HCT116 (cell line): ENCODE results near the gene PPP1CB. TPM values are rescaled to one million over a fixed set of nuclear protein-coding genes. Genes with fewer than 3 reads are reported as not detected.

Experiments
- ATAC-seq: fragments of 200-7000 bp; cut with Tn5 transposase; 2 replicates; pipeline ENCODE4 v1.9.1; 2020; ENCODE audit warnings: mild to moderate bottlenecking, moderate library complexity
- BruUV-seq: library from RNA; stranded (reverse); fragments of 400-500 nt; replicated peaks from 2 replicates; lab custom pipeline; 2021; lab: Mats Ljungman, UMichigan
- CTCF ChIA-PET: fragments of 300-600 bp; sonication (Branson Sonifier 250); formaldehyde crosslinking; loops from one replicate; lab custom pipeline; 2021; ENCODE audit warnings: antibody characterized with exemption; lab: Charles Lee
- POLR2A ChIA-PET: fragments of 300-600, 350-600 bp; sonication (Branson Sonifier 250); formaldehyde crosslinking; loops from one replicate; lab custom pipeline; 2021; ENCODE audit warnings: antibody characterized with exemption; lab: Charles Lee
- RAD21 ChIA-PET, 2 experiments: fragments of 300-600 bp; sonication (Branson Sonifier 250); formaldehyde crosslinking; loops; one replicate each; lab custom pipeline; 2023; ENCODE audit warnings: low total read pairs in 2 of 2; ENCODE audit not compliant: uncharacterized antibody in 2 of 2, unreplicated experiment in 2 of 2, low non-redundant PET in 1 of 2; lab: Charles Lee
- DNase-seq: peaks from one replicate; pipeline ENCODE4 v3.0.0-alpha.2; 2010; ENCODE audit warnings: low read depth, low spot score
- H2AFZ ChIP-seq: fragments of 200-600 bp; shearing (Covaris generic), sonication (generic); 2 replicates; pipeline ENCODE4 v1.6.1; 2017; ENCODE audit warnings: low read depth, mixed run types, mixed read lengths, antibody characterized with exemption, low read length; ENCODE audit not compliant: poor library complexity, severe bottlenecking
- H3K27ac ChIP-seq: 2 replicates; pipeline ENCODE4 v1.5.1; 2012; ENCODE audit warnings: low read depth, low read length
- H3K27me3 ChIP-seq: fragments of 200-600 bp; sonication (generic); 2 replicates; pipeline ENCODE4 v1.6.1; 2016; ENCODE audit warnings: mixed run types, low read length, mixed read lengths; ENCODE audit not compliant: insufficient read depth
- H3K36me3 ChIP-seq, 2 experiments: fragments of 200-500 bp in 1 of 2; fragments of 200-600 bp in 1 of 2; sonication (Bioruptor generic) in 1 of 2; sonication (generic) in 1 of 2; 2 replicates each; pipeline versions ENCODE4 v1.5.1 to v1.6.1; 2014 to 2016; ENCODE audit warnings: low read length in 2 of 2, inconsistent platforms in 1 of 2, mixed read lengths in 1 of 2, mixed run types in 1 of 2; ENCODE audit not compliant: insufficient read depth in 2 of 2, control insufficient read depth in 1 of 2
- H3K4me1 ChIP-seq, 2 experiments: fragments of 200-600 bp in 1 of 2; sonication (generic) in 1 of 2; 2 replicates each; pipeline versions ENCODE4 v1.5.1 to v1.6.1; 2012 to 2017; ENCODE audit warnings: low read length in 2 of 2, inconsistent platforms in 1 of 2, mild to moderate bottlenecking in 1 of 2, mixed read lengths in 1 of 2, mixed run types in 1 of 2, moderate library complexity in 1 of 2; ENCODE audit not compliant: insufficient read depth in 2 of 2, control insufficient read depth in 1 of 2
- H3K4me2 ChIP-seq: fragments of 200-600 bp; sonication (generic); 2 replicates; pipeline ENCODE4 v1.6.1; 2017; ENCODE audit warnings: mixed run types, low read length, mixed read lengths
- H3K4me3 ChIP-seq, 2 experiments: fragments of 200-600 bp in 1 of 2; sonication (generic) in 1 of 2; replicated peaks in 1 of 2; 2 replicates each; pipeline ENCODE4 v1.5.1; 2011 to 2016; ENCODE audit warnings: low read length in 2 of 2, control low read depth in 1 of 2, low read depth in 1 of 2, mild to moderate bottlenecking in 1 of 2, mixed read lengths in 1 of 2, mixed run types in 1 of 2
- H3K79me2 ChIP-seq: fragments of 200-600 bp; sonication (generic); 2 replicates; pipeline ENCODE4 v1.6.1; 2017; ENCODE audit warnings: mild to moderate bottlenecking, mixed run types, low read length, moderate library complexity, mixed read lengths; ENCODE audit not compliant: insufficient read depth
- H3K9ac ChIP-seq: fragments of 200-600 bp; sonication (generic); 2 replicates; pipeline ENCODE4 v1.6.1; 2016; ENCODE audit warnings: low read length, mixed read lengths
- H3K9me2 ChIP-seq: fragments of 200-600 bp; sonication (generic), shearing (Covaris generic); 2 replicates; pipeline ENCODE4 v1.6.1; 2017; ENCODE audit warnings: mixed run types, mild to moderate bottlenecking, moderate library complexity; ENCODE audit not compliant: insufficient read depth
- H3K9me3 ChIP-seq, 2 experiments: fragments of 200-500 bp in 1 of 2; fragments of 200-600 bp in 1 of 2; sonication (Bioruptor generic) in 1 of 2; sonication (generic) in 1 of 2; 2 replicates each; pipeline ENCODE4 v1.6.1; 2014 to 2017; ENCODE audit warnings: low read length in 2 of 2, mixed read lengths in 2 of 2, inconsistent platforms in 1 of 2, low read depth in 1 of 2, mild to moderate bottlenecking in 1 of 2, mixed run types in 1 of 2, moderate library complexity in 1 of 2; ENCODE audit not compliant: control insufficient read depth in 1 of 2, insufficient read depth in 1 of 2
- H4K20me1 ChIP-seq: fragments of 200-600 bp; sonication (generic), shearing (Covaris generic); 2 replicates; pipeline ENCODE4 v1.6.1; 2017; ENCODE audit warnings: mixed run types, mild to moderate bottlenecking, moderate library complexity; ENCODE audit not compliant: insufficient read depth
- ATF3 ChIP-seq: IDR thresholded peaks from 2 replicates; pipeline ENCODE4 v1.6.1; 2012
- ELF1 ChIP-seq: IDR thresholded peaks from 2 replicates; pipeline ENCODE4 v1.6.1; 2012; ENCODE audit warnings: low read depth, borderline replicate concordance
- EZH2phosphoT487 ChIP-seq: fragments of 200-600 bp; IDR thresholded peaks from 2 replicates; pipeline ENCODE4 v1.6.1; 2018; ENCODE audit warnings: antibody characterized with exemption, borderline replicate concordance
- POLR2AphosphoS5 ChIP-seq: IDR thresholded peaks from 2 replicates; pipeline ENCODE4 v1.6.1; 2011; ENCODE audit warnings: mild to moderate bottlenecking, low read depth, low read length, moderate library complexity
- SRF ChIP-seq: IDR thresholded peaks from 2 replicates; pipeline ENCODE4 v1.6.1; 2012; ENCODE audit warnings: low read depth
- ZNF274 ChIP-seq: fragments of 200-500 bp; sonication (Bioruptor generic); IDR thresholded peaks from 2 replicates; pipeline ENCODE4 v1.6.1; 2014; ENCODE audit warnings: mild to moderate bottlenecking, low read depth, low read length, inconsistent platforms
- intact Hi-C: fragments of 100-400 bp; cut with micrococcal nuclease; formaldehyde crosslinking; loops from 2 replicates; pipeline ENCODE4 v1.10.0; 2022
- total RNA-seq: library from RNA; stranded (reverse); gene quantifications from one replicate; pipeline ENCODE4 v1.2.1, GENCODE V29; 2021; ENCODE audit not compliant: unreplicated experiment

The PPP1CB gene
- total RNA-seq, 1 experiment from 2014 or later, result 174 TPM

DNA sequence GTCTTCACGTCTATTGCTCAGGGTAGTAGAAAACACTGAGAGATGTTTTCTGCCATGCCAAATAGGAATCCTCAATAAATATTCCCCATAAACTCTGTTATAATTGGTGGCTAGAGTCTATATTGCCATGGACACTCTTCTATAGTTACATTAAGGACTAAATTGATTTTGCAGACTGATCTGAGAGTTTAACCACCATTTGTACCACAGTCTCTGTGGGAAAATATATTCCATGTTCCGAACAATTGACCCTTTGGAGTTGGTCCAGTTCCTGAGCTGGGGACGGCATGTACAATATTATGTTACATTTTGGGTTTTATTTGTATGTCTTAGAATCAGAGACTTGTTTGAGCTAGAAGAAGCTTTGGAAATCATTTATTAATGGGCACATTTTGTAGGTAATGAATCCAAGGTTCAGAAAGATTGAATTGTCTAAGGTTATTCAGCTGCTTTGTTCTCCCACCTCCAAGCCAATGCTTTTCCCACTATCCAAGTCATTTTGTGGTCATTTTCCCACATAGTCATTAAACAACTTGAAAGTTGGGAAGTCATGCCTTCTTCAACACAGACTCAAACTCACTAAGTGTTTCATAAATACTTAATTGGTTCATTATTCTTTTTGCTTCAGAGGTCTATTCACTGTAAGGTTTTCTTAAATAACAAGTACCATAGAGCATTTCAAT is 5.1 kb upstream of the PPP1CB start:
- Histone ChIP-seq H4K20me1 (no peaks in the 10 kb centered on the region), H3K79me2 (no peaks in the 10 kb centered on the region), H3K9me3 (no peaks in the 10 kb centered on the region), H3K4me2 (no peak overlapping the region), H3K4me3 (no peak overlapping the region), H3K27ac (no peak overlapping the region)
- no peak for ATAC-seq
- RAD21 ChIA-PET, result no interaction called here
- BruUV-seq, result no TSS peak
- DNase-seq, result no peak
- TF ChIP-seq ATF3, result no peak
- TF ChIP-seq, all 23 proteins: peak for 0
- H3K36me3 ChIP-seq, result no peaks in the 10 kb centered on the region
- H3K9ac ChIP-seq, result no peak overlapping the region
- H3K9me2 ChIP-seq, result no peaks in the 10 kb centered on the region
- no peaks in the 10 kb centered on the region for H3K27me3 ChIP-seq
- no peak overlapping the region for H2AFZ ChIP-seq
- intact Hi-C loops, result no loop called here
- ChIA-PET CTCF (no interaction called here), POLR2A (no interaction called here)
- H3K4me1 ChIP-seq, result peaks cover 3 to 9% of the 10 kb centered on the region in 2 experiments; a peak in 2 of 4 replicates

GRCh38 chr2:28747714-28748113 is 3.9 kb upstream of the PPP1CB start:
- DNase-seq, result no peak
- RAD21 ChIA-PET, result no interaction called here
- Histone ChIP-seq H3K79me2 (peaks cover 9% of the 10 kb centered on the region), H3K4me3 (no peak overlapping the region), H3K9me3 (no peaks in the 10 kb centered on the region), H3K9ac (no peak overlapping the region)
- TF ChIP-seq SRF, result no peak
- TF ChIP-seq ELF1, result no peak
- no peak for TF ChIP-seq ZNF274
- TF ChIP-seq ATF3, result no peak
- TF ChIP-seq POLR2AphosphoS5, result no peak
- TF ChIP-seq EZH2phosphoT487, result no peak
- TF ChIP-seq, all 23 proteins: peak for 0
- Histone ChIP-seq H3K4me1 (peaks cover 3 to 9% of the 10 kb centered on the region in 2 experiments; a peak in 2 of 4 replicates), H2AFZ (no peak overlapping the region), H4K20me1 (no peaks in the 10 kb centered on the region; the same call in 1 of the 2 replicates), H3K27ac (no peak overlapping the region), H3K4me2 (no peak overlapping the region), H3K9me2 (no peaks in the 10 kb centered on the region), H3K36me3 (no peaks in the 10 kb centered on the region), H3K27me3 (no peaks in the 10 kb centered on the region)
- ChIA-PET POLR2A (no interaction called here), CTCF (interaction anchor here (0.8 kb wide), 1 partner anchor 30 kb away, joined by 3 read pairs; no protein-coding TSS in a partner anchor)
- no peak for ATAC-seq
- no TSS peak for BruUV-seq
- intact Hi-C loops, result no loop called here
